Mesendoderm (in vitro differentiated cells): Measurements from ENCODE around the gene PARVB.

ENCODE experiments used
- DNase-seq: peaks from one replicate; pipeline ENCODE4 v3.0.0; 2013
- H2AK5ac ChIP-seq: 2 replicates; pipeline ENCODE4 v1.6.1; 2013; ENCODE audit warnings: low read length, inconsistent platforms
- H2BK120ac ChIP-seq: 2 replicates; pipeline ENCODE4 v1.6.1; 2013; ENCODE audit warnings: low read depth, mild to moderate bottlenecking, low read length, moderate library complexity, mixed read lengths
- H2BK15ac ChIP-seq: replicated peaks from 2 replicates; pipeline ENCODE4 v1.6.1; 2013; ENCODE audit warnings: low read depth, mild to moderate bottlenecking, moderate library complexity
- H2BK5ac ChIP-seq: 2 replicates; pipeline ENCODE4 v1.6.1; 2013; ENCODE audit warnings: low read length, inconsistent platforms
- H3K18ac ChIP-seq: 2 replicates; pipeline ENCODE4 v1.6.1; 2013; ENCODE audit warnings: mild to moderate bottlenecking, low read length, mixed read lengths
- H3K23ac ChIP-seq: one replicate; pipeline ENCODE4 v1.6.1; 2013; ENCODE audit warnings: low read length
- H3K27ac ChIP-seq: 2 replicates; pipeline ENCODE4 v1.5.1; 2013; ENCODE audit warnings: low read depth, mild to moderate bottlenecking, inconsistent platforms, low read length, moderate library complexity
- H3K27me3 ChIP-seq: 2 replicates; pipeline ENCODE4 v1.6.1; 2013; ENCODE audit warnings: low read length, control low read depth, mild to moderate bottlenecking, inconsistent platforms; ENCODE audit not compliant: insufficient read depth, poor library complexity
- H3K36me3 ChIP-seq: 2 replicates; pipeline ENCODE4 v1.6.1; 2013; ENCODE audit warnings: low read length, inconsistent platforms; ENCODE audit not compliant: control insufficient read depth, insufficient read depth
- H3K4ac ChIP-seq: one replicate; pipeline ENCODE4 v1.6.1; 2013; ENCODE audit warnings: low read depth, mild to moderate bottlenecking, low read length, moderate library complexity
- H3K4me1 ChIP-seq: 2 replicates; pipeline ENCODE4 v1.6.1; 2013; ENCODE audit warnings: low read depth, low read length, inconsistent platforms; ENCODE audit not compliant: control insufficient read depth
- H3K4me2 ChIP-seq: 2 replicates; pipeline ENCODE4 v1.6.1; 2013; ENCODE audit warnings: low read length
- H3K4me3 ChIP-seq: 2 replicates; pipeline ENCODE4 v1.5.1; 2013; ENCODE audit warnings: mild to moderate bottlenecking, low read length
- H3K56ac ChIP-seq: one replicate; pipeline ENCODE4 v1.6.1; 2013; ENCODE audit warnings: low read length
- H3K79me1 ChIP-seq: 2 replicates; pipeline ENCODE4 v1.6.1; 2013; ENCODE audit warnings: low read length, inconsistent platforms
- H3K79me2 ChIP-seq: 2 replicates; pipeline ENCODE4 v1.6.1; 2013; ENCODE audit warnings: mild to moderate bottlenecking, low read length; ENCODE audit not compliant: control insufficient read depth, insufficient read depth
- H3K9ac ChIP-seq: 2 replicates; pipeline ENCODE4 v1.6.1; 2013; ENCODE audit warnings: low read length, inconsistent platforms
- H4K5ac ChIP-seq: one replicate; pipeline ENCODE4 v1.6.1; 2013; ENCODE audit warnings: low read length
- H4K8ac ChIP-seq: one replicate; pipeline ENCODE4 v1.6.1; 2013; ENCODE audit warnings: low read depth, mild to moderate bottlenecking, control low read depth, low read length, moderate library complexity
- WGBS: extraction: QIAGEN DNeasy Blood & Tissue Kit; methylation state at CpG from one replicate; pipeline ENCODE4 v1.1.7; 2013; ENCODE audit warnings: low lambda C conversion rate, missing lambda C conversion rate; ENCODE audit not compliant: insufficient coverage; ENCODE audit errors: extremely low coverage; 5-methylcytosine and 5-hydroxymethylcytosine counted together

Gene PARVB

DNA sequence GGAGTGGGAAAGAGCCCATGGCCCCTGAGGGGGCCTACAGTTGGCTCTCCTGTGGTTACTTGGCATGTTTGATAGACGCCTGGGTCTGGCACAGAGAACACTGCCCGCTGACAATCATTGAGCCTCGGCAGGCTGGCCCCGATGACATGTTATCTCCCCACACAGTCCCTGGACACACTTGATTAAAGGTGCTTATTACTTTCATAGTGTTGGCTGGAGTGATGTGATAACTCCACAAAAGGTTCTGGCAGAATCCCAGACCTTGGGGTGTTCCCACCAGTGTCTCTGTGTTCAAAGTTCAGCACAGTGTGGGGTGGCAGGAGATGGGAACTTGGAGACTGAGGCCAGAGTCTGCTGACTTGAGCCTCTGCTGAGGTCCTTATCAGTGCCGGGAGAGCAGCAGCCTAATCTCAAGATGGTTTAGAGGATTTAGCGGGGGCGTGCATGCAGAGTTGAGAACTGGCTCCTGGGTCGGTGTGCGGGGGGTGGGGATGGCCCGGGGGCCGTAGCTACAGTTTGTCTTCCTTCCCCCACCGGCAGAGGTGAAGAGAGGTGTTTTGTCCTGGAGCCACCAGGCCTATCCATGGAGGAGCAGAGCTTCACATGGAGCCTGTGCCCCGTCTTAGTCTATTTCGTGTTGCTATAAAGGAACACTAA, 22.5 kb downstream of the PARVB start:
- Histone ChIP-seq H3K4me1 (peaks cover 15% of the 10 kb centered on the region), H3K27ac (no peak overlapping the region), H2AK5ac (no peak overlapping the region), H2BK120ac (no peak overlapping the region), H3K4ac (no peak overlapping the region), H3K4me3 (no peak overlapping the region), H3K23ac (no peak overlapping the region), H3K4me2 (no peak overlapping the region), H3K79me1 (no peaks in the 10 kb centered on the region), H3K56ac (peak overlapping the region; percentile 25), H3K36me3 (no peaks in the 10 kb centered on the region), H3K9ac (no peak overlapping the region), H2BK15ac (no peak overlapping the region), H3K79me2 (no peaks in the 10 kb centered on the region), H3K18ac (no peak overlapping the region), H2BK5ac (no peak overlapping the region), H3K27me3 (no peaks in the 10 kb centered on the region), H4K8ac (no peak overlapping the region), H4K5ac (no peak overlapping the region)
- peak; percentile 73 for DNase-seq
- no CpG with 5 or more reads among the region's 14 CpGs for WGBS

DNA sequence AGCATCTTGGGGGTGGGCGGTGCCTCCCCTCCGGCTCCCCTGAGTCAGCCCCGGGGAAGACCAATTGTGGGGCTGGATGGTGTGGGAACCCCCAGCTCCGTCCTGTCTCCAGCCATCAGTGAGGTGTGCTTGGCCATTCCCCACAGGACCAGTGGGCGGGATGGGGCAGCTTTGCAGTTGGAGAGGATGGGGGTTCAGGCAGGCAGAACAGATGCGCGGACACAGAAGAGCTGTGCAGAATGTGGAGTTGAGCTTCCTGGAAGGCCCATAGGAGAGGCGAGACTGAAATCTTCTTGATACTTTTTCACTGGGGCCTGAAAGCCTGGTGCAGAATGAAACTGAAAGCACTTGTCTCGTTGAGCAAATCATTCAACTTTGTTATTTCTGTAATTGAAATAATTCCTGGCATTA, 23.8 kb downstream of the PARVB start:
- Histone ChIP-seq H2BK15ac (no peak overlapping the region), H3K4me3 (no peak overlapping the region), H3K56ac (no peak overlapping the region), H3K4me1 (peaks cover 20% of the 10 kb centered on the region), H3K23ac (no peak overlapping the region), H3K79me1 (no peaks in the 10 kb centered on the region), H3K27me3 (no peaks in the 10 kb centered on the region), H2BK5ac (no peak overlapping the region), H3K27ac (no peak overlapping the region), H3K18ac (no peak overlapping the region), H3K9ac (no peak overlapping the region), H3K4me2 (no peak overlapping the region), H4K5ac (no peak overlapping the region), H3K4ac (no peak overlapping the region), H3K36me3 (no peaks in the 10 kb centered on the region), H4K8ac (no peak overlapping the region), H3K79me2 (no peaks in the 10 kb centered on the region), H2AK5ac (no peak overlapping the region), H2BK120ac (no peak overlapping the region)
- DNase-seq = no peak
- WGBS = no CpG with 5 or more reads among the region's 9 CpGs

DNA sequence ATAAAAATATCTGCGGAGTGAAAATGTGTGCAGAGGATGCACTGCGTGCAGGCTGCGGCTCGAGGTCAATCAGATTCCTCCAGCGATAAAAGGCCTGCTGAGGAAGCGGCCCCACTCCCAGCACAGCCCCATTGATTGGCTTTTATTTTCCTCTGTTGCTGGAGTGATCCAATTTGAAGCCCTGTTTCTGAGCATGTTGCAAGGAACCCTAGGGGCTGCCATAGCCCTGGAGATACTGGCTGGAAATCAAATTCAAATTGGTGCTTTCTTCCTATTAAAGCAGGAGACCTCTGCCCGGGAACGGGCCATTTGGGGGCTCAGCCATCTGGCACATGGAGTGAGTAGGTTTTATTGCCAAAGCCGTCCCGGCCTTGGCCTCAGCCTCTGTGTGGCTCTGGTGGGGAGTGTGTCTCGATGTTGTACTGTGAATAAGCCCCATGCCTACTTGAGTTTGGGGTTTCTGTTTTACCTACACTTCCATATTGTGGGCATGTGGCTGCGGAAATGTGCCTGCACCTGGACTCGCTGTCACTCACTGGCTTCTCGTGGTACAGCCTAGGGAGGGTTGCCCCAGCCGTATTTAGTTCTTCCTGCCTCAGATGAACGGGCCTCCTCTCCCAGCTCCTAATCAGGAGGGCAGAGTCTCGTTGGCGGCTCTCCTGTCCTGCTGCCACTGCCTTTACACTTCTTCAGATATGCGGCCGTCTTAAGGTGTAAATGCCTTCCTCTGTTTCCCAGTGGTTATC, 25.6 kb downstream of the PARVB start:
- Histone ChIP-seq H2AK5ac (no peak overlapping the region), H2BK120ac (no peak overlapping the region), H3K27me3 (no peaks in the 10 kb centered on the region), H3K27ac (no peak overlapping the region), H3K4me2 (no peak overlapping the region), H4K5ac (no peak overlapping the region), H4K8ac (no peak overlapping the region), H3K4ac (no peak overlapping the region), H3K4me1 (peaks cover 20% of the 10 kb centered on the region), H2BK15ac (no peak overlapping the region), H3K4me3 (no peak overlapping the region), H3K18ac (no peak overlapping the region), H3K9ac (peak overlapping the region; percentile 17), H3K56ac (peak overlapping the region; percentile 50), H3K79me2 (no peaks in the 10 kb centered on the region), H3K79me1 (no peaks in the 10 kb centered on the region), H3K23ac (no peak overlapping the region), H3K36me3 (no peaks in the 10 kb centered on the region), H2BK5ac (no peak overlapping the region)
- no CpG with 5 or more reads among the region's 20 CpGs for WGBS
- DNase-seq = peak; percentile 58

DNA sequence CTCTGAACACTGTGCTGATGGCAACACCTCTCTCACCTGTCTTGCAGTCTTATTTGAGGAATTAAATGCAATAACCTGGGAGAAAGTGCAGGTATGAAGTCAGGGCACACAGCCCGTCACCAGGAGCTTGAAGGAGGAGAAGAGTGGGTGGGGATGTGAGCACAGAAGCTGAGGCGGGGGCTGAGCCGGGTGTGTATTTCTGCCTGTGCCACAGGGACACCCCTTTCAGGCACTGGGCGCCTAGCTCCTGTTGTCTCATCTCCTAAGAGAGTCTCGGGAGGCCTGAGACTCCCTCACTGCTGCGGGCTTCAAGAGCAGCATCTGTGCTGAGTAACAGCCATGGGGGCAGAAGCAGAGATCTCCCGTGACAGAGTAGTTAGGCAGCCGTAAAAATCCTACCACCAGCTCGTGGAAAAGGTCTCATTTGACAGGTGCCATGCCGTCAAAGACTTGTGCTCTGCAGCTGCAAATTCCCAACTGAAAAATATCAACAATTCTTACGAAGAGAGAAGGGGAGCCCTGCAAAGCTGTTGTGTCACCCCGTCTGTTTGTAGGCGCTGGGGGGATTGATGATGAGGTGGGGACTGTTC, 26.8 kb downstream of the PARVB start:
- Histone ChIP-seq H3K4me1 (peaks cover 20% of the 10 kb centered on the region), H3K18ac (no peak overlapping the region), H3K79me1 (no peaks in the 10 kb centered on the region), H2BK5ac (no peak overlapping the region), H4K5ac (no peak overlapping the region), H2BK120ac (no peak overlapping the region), H4K8ac (no peak overlapping the region), H3K79me2 (no peaks in the 10 kb centered on the region), H3K36me3 (no peaks in the 10 kb centered on the region), H2BK15ac (no peak overlapping the region), H3K27me3 (no peaks in the 10 kb centered on the region), H3K9ac (no peak overlapping the region), H3K23ac (no peak overlapping the region), H2AK5ac (no peak overlapping the region), H3K56ac (no peak overlapping the region), H3K4ac (no peak overlapping the region), H3K27ac (no peak overlapping the region), H3K4me2 (no peak overlapping the region), H3K4me3 (no peak overlapping the region)
- no CpG with 5 or more reads among the region's 13 CpGs for WGBS
- DNase-seq = no peak

DNA sequence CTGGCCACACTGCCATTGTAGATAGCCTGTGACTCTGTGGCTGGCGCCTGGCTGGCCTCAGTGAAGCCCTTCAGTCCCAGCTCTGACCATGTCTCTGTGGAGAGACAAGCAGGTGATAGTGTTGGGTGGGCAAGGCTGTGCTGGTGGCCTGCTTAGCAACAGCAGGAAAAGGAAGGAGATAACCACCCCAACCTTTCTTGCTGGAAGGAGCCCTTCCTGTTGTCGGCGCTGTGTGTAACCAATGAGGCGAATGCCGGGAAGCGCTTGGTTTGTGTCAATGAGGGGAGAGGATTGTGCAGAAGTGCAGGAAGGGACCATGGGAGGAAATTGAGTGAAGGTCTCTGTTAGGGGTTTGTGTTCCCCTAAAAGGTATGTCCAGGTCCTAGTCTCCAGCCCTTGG, 27.3 kb downstream of the PARVB start:
- Histone ChIP-seq H2BK15ac (no peak overlapping the region), H3K4me2 (no peak overlapping the region), H3K36me3 (no peaks in the 10 kb centered on the region), H3K9ac (no peak overlapping the region), H3K56ac (no peak overlapping the region), H2BK120ac (no peak overlapping the region), H3K27me3 (no peaks in the 10 kb centered on the region), H2AK5ac (no peak overlapping the region), H3K4me1 (peaks cover 20% of the 10 kb centered on the region), H3K79me1 (no peaks in the 10 kb centered on the region), H3K23ac (no peak overlapping the region), H3K4me3 (no peak overlapping the region), H3K4ac (no peak overlapping the region), H4K5ac (no peak overlapping the region), H2BK5ac (peak overlapping the region; percentile 13), H3K18ac (no peak overlapping the region), H3K79me2 (no peaks in the 10 kb centered on the region), H3K27ac (no peak overlapping the region), H4K8ac (no peak overlapping the region)
- no peak for DNase-seq
- no CpG with 5 or more reads among the region's 6 CpGs for WGBS
